HG03469 (cell line): ENCODE results near the gene CATSPERB.
"Not testable (repeated sequence)": the region's sequence is repeated elsewhere in the genome, so short reads cannot be mapped to it uniquely, and the experiment has no call there.

Experiments
- ATAC-seq: cut with Tn5 transposase; IDR thresholded peaks from one replicate; pipeline ENCODE4 v1.9.1; 2021; ENCODE audit warnings: mild to moderate bottlenecking, moderate library complexity, moderate number of reproducible peaks; ENCODE audit not compliant: unreplicated experiment

The CATSPERB gene

GRCh38 chr14:91732859-91733477, 1.1 kb upstream of the CATSPERB start:
- no peak for ATAC-seq

GRCh38 chr14:91732439-91732838, 553 bp upstream of the CATSPERB start:
- no peak for ATAC-seq

GRCh38 chr14:91731018-91731417, 868 bp downstream of the CATSPERB start:
- no peak for ATAC-seq

GRCh38 chr14:91729756-91730155, 2.1 kb downstream of the CATSPERB start:
- no peak for ATAC-seq

GRCh38 chr14:91728616-91729183, 3.2 kb downstream of the CATSPERB start:
- ATAC-seq: no peak

- no peak for ATAC-seq
Measured at GRCh38 chr14:91727121-91727520, 4.8 kb downstream of the CATSPERB start.

- ATAC-seq: no peak
Measured at GRCh38 chr14:91723501-91723900, 8.4 kb downstream of the CATSPERB start.

- no peak for ATAC-seq
Measured at GRCh38 chr14:91722386-91722785, 9.5 kb downstream of the CATSPERB start.

- ATAC-seq: no peak
Measured at GRCh38 chr14:91719839-91720238, 12.0 kb downstream of the CATSPERB start.

- no peak for ATAC-seq
Measured at GRCh38 chr14:91716999-91717398, 14.9 kb downstream of the CATSPERB start.

- ATAC-seq: no peak
Measured at GRCh38 chr14:91714805-91715204, 17.1 kb downstream of the CATSPERB start.

- no peak for ATAC-seq
Measured at GRCh38 chr14:91708795-91709194, 23.1 kb downstream of the CATSPERB start.

GRCh38 chr14:91706996-91707395, 24.9 kb downstream of the CATSPERB start:
- ATAC-seq: no peak

GRCh38 chr14:91694643-91695042, 37.2 kb downstream of the CATSPERB start:
- ATAC-seq: no peak

- no peak for ATAC-seq
Measured at GRCh38 chr14:91693346-91693745, 38.5 kb downstream of the CATSPERB start.

GRCh38 chr14:91692075-91692474, 39.8 kb downstream of the CATSPERB start:
- no peak for ATAC-seq

- ATAC-seq: no peak
Measured at GRCh38 chr14:91689608-91690007, 42.3 kb downstream of the CATSPERB start.

- ATAC-seq: not testable (repeated sequence)
Measured at GRCh38 chr14:91687436-91687835, 44.5 kb downstream of the CATSPERB start.

GRCh38 chr14:91685600-91685999, 46.3 kb downstream of the CATSPERB start:
- ATAC-seq: no peak

- ATAC-seq: no peak
Measured at GRCh38 chr14:91681893-91682563, 49.9 kb downstream of the CATSPERB start.

- ATAC-seq: no peak
Measured at GRCh38 chr14:91681118-91681517, 50.8 kb downstream of the CATSPERB start.

- ATAC-seq: no peak
Measured at GRCh38 chr14:91679273-91679672, 52.6 kb downstream of the CATSPERB start.
